ENCODE data around the gene TBC1D21. TPM values are rescaled to one million over a fixed set of nuclear protein-coding genes. Genes with fewer than 3 reads are reported as not detected.

Gene TBC1D21
- polyA plus RNA-seq, 12 donors: not detected

GRCh38 chr15:73908030-73908821 lies 34.9 kb downstream of the TBC1D21 start:
- DNase-seq: peak; percentile 83

DNA sequence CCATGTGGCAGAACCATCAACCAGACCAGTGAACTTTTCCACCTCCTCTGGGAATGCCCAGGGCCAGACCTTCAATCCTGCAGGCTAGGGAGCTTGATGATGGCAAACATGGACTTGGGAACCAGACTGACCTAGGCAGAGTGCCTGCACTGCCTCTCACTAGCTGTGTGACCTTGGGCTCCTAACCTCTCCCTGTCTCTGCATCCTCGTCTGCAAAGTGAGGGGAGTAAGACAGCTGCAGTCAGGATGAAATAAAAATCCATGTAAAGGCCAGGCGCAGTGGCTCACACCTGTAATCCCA lies 35.4 kb downstream of the TBC1D21 start:
- DNase-seq: no peak

GRCh38 chr15:73909651-73910050 lies 36.3 kb downstream of the TBC1D21 start:
- no peak for DNase-seq

- no peak for DNase-seq
Observed at GRCh38 chr15:73910522-73911303, 37.3 kb downstream of the TBC1D21 start.

DNA sequence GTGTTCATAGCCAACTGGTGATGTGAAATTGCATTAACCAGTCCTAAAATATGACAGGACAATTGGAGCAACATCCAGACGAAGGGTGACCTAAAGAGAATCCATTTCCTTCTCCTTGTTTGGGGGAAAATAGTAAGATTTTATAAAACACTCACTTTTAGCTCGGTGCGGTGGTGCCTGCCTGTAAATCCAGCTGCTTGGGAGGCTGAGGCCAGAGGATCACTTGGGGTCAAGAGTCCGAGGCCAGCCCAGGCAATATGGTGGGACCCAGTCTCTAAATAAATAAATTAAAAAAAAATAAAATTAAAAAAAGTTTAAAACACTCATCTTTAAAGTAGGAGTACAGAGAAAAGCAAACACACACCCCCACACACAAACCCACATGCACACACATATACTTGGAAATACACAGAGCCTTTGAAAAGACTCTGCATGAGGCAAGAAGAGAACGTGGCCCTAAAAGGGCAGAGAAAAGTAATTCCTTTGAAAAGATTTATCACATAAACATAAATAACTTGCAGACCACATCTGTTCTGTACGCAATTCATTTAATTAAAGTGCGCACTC lies 38.7 kb downstream of the TBC1D21 start:
- DNase-seq: no peak

GRCh38 chr15:73914145-73914544 lies 40.8 kb downstream of the TBC1D21 start:
- DNase-seq: no peak

- no peak for DNase-seq
Observed at GRCh38 chr15:73915082-73915481, 41.7 kb downstream of the TBC1D21 start.

- DNase-seq: no peak
Observed at GRCh38 chr15:73918784-73919183, 45.4 kb downstream of the TBC1D21 start.

GRCh38 chr15:73919706-73920105 lies 46.3 kb downstream of the TBC1D21 start:
- no peak for DNase-seq

GRCh38 chr15:73921254-73921925 lies 48.0 kb downstream of the TBC1D21 start:
- DNase-seq: no peak

- DNase-seq: no peak
Observed at GRCh38 chr15:73922186-73923151, 49.1 kb downstream of the TBC1D21 start.

DNA sequence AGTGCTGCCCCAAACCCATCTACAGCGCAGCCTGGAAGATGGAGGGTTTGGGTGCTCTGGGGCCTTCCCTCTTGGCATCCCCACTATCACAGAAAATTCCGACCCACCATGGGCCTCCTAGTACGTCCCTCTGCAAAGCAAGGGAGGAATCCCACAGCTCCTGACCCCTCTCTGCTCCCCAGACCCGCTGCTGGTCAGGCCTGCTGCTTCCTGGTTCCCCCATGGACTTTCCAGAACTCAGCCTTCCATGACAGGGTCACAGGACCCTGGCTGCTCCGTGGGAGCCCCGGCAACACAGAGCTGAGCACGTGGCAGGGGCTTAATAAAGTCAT lies 49.8 kb downstream of the TBC1D21 start:
- no peak for DNase-seq

DNA sequence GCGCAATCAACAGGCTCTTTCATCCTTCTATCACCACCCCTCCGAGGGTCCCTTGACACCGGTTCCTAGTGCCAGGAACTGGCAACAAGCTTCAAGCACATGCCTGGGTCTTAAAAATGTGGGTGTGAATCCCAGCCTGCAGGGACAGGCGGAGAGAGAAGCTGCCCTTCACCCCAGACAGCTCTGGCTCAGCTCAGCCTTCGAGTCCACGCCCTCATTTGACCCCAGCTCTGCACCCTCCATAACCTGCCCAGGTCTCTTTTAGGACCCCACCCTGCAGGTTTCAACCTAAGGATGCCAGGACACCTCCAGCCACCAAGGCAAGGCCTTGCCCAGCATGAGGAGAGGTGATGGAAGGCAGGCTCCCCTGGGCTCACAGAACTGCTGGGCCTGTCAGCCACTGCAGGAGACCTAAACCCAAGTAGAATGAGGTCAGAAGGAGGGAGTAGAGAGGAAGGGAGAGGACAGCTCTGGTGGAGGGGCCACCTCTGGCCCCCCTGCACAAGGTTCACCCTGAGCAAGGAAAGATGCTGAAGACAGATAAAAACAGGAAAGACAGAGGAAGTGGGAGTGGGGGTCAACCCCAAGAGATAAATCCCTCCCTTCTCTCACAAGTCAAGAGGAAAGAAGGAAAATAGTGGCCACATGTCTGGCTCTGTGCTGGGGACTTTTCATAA lies 50.3 kb downstream of the TBC1D21 start:
- DNase-seq: no peak

- peak; percentile 54 for DNase-seq
Observed at GRCh38 chr15:73924171-73924921, 51.0 kb downstream of the TBC1D21 start.

GRCh38 chr15:73925848-73926218 lies 52.5 kb downstream of the TBC1D21 start:
- no peak for DNase-seq

- peak; percentile 65 for DNase-seq
Observed at GRCh38 chr15:73926219-73927002, 53.0 kb downstream of the TBC1D21 start, which contains the start of gene LOXL1. Gene LOXL1 (plus strand): TSS chr15:73926462. CDS start chr15:73926784, 322 bp downstream.

GRCh38 chr15:73927003-73927475 lies 53.7 kb downstream of the TBC1D21 start:
- no peak for DNase-seq

DNA sequence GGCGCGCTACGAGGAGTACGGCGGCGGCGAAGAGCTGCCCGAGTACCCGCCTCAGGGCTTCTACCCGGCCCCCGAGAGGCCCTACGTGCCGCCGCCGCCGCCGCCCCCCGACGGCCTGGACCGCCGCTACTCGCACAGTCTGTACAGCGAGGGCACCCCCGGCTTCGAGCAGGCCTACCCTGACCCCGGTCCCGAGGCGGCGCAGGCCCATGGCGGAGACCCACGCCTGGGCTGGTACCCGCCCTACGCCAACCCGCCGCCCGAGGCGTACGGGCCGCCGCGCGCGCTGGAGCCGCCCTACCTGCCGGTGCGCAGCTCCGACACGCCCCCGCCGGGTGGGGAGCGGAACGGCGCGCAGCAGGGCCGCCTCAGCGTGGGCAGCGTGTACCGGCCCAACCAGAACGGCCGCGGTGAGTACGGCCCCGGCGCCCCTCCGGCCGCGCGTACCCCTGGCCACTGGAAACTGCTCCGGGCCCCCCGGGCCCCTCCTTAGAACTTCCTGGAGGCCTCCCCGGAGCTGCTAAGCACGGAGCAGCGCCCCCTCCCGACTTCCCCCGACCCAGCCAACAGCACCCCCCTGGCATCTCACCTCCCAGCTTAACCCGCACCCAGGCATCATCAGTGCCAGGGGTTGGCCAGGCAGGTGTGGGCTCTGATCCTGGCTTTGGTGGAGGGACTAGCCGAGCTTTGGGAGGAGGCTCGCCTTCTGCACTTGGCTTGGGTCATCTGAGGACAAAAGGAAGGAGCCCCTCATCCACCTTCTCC lies 54.3 kb downstream of the TBC1D21 start:
- no peak for DNase-seq
